VCaP (cell line): ENCODE measurements around the gene KIAA1549.

Source experiments
- H3K27ac ChIP-seq: fragments of 450-650 bp; 2 replicates; pipeline ENCODE4 v1.5.1; 2017
- CTCF ChIP-seq: fragments of 450-650 bp; conservative IDR thresholded peaks from 2 replicates; pipeline ENCODE4 v1.5.1; 2017; ENCODE audit warnings: mild to moderate bottlenecking, moderate library complexity

The KIAA1549 gene

GRCh38 chr7:138903186-138903820, 77.9 kb downstream of the KIAA1549 start:
- no peak overlapping the region for H3K27ac ChIP-seq
- TF ChIP-seq CTCF = no peak

- H3K27ac ChIP-seq = no peak overlapping the region
- no peak for TF ChIP-seq CTCF
Observed at GRCh38 chr7:138902161-138902560, 79.0 kb downstream of the KIAA1549 start.

- TF ChIP-seq CTCF = no peak
Observed at GRCh38 chr7:138900035-138900828, 81.0 kb downstream of the KIAA1549 start.

GRCh38 chr7:138898802-138899201, 82.4 kb downstream of the KIAA1549 start:
- H3K27ac ChIP-seq = no peak overlapping the region
- TF ChIP-seq CTCF = no peak

More at GRCh38 chr7:138900035-138900828, 81.0 kb downstream of the KIAA1549 start:
- H3K27ac ChIP-seq = no peak overlapping the region

GRCh38 chr7:138898255-138898654, 82.9 kb downstream of the KIAA1549 start:
- H3K27ac ChIP-seq = no peak overlapping the region

GRCh38 chr7:138895679-138896078, 85.5 kb downstream of the KIAA1549 start:
- no peak overlapping the region for H3K27ac ChIP-seq
- no peak for TF ChIP-seq CTCF

More at GRCh38 chr7:138898255-138898654, 82.9 kb downstream of the KIAA1549 start:
- no peak for TF ChIP-seq CTCF

- H3K27ac ChIP-seq = no peak overlapping the region
- TF ChIP-seq CTCF = no peak
Observed at GRCh38 chr7:138893258-138893657, 87.9 kb downstream of the KIAA1549 start.
